ES-I3 (cell line): Measurements from ENCODE around the gene RNF227.
"Not testable (repeated sequence)": the region's sequence is repeated elsewhere in the genome, so short reads cannot be mapped to it uniquely, and the experiment has no call there.

Experiments
- H3K36me3 ChIP-seq: 2 replicates; pipeline ENCODE4 v1.6.1; 2013; ENCODE audit warnings: mild to moderate bottlenecking, low read length, control low read depth, moderate library complexity; ENCODE audit not compliant: insufficient read depth
- H3K4me1 ChIP-seq: 2 replicates; pipeline ENCODE4 v1.6.1; 2013; ENCODE audit warnings: mild to moderate bottlenecking, control low read depth, low read length; ENCODE audit not compliant: insufficient read depth
- H3K9ac ChIP-seq: 2 replicates; pipeline ENCODE4 v1.6.1; 2013; ENCODE audit warnings: low read depth, mild to moderate bottlenecking, low read length, moderate library complexity
- H3K9me3 ChIP-seq: 2 replicates; pipeline ENCODE4 v1.6.1; 2013; ENCODE audit warnings: mild to moderate bottlenecking, low read length, moderate library complexity; ENCODE audit not compliant: control insufficient read depth, insufficient read depth

RNF227 gene

DNA sequence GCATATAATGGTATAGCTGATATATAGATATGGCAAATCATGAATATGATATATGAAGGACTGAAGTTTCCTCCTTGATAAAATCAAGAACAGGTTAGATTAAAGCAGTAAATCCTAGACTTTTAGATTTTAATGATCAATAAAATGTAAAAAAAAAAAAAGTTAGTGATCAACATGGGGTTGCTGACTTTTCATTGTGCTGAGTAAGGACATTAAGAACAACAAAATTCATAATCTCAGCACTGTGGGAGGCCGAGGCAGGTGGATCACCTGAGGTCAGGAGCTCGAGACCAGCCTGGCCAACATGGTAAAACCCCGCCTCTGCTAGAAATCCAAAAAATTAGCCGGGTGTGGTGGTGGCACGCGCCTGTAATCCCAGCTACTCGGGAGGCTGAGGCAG is 37.9 kb downstream of the RNF227 start:
- H3K4me1 ChIP-seq = 0 out of 2 replicates have a peak, but pooled peaks cover 2% of the 10 kb centered on the region
- H3K9ac ChIP-seq = no peak overlapping the region
- H3K9me3 ChIP-seq = no peaks in the 10 kb centered on the region
- H3K36me3 ChIP-seq = no peaks in the 10 kb centered on the region

DNA sequence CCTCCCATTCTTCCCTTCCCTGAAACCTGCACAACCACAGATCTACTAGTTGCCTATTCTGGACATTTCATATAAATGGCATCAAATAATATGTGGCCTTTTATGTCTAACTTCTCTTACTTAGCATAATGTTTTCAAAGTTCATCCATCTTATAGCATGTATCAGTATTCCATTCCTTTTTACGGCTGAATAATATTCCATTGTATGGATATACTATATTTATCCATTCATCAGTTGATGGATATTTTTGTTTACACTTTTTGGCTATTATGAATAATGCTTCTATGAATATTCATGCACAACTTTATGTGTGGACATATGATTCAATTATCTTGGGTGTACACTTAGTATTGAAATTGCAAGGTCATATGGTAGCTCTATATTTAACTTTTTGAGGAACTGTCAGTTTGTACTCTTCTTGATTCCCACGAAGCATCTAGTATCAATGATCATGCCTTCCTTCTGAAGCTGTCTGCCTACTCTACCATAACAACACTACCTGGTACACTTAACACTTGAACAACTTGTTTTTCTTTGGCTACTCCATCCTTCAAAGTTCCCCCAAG is 40.2 kb downstream of the RNF227 start:
- Histone ChIP-seq H3K36me3 (no peaks in the 10 kb centered on the region), H3K4me1 (0 out of 2 replicates have a peak, but pooled peaks cover 3% of the 10 kb centered on the region)

DNA sequence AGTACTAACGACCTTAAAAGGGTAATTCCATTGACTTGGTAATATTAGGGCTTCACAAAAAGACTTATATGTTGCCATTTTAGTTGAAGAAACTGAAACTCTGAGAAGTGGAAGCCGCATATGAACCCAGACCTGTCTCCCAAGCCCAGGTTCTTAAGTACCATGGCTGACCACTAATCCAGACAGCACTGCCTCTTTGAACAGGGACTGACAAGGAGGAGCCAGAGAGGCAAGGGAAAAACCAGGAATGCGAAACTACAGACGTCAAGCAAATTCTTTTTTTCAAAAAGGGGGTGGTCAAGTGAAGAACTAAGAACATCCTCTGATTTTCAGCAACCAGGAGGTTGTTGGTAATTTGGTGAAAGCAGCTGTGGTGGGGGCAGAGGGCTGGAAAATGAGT is 43.0 kb downstream of the RNF227 start:
- Histone ChIP-seq H3K4me1 (0 out of 2 replicates have a peak, but pooled peaks cover 3% of the 10 kb centered on the region), H3K9ac (no peak overlapping the region), H3K9me3 (no peaks in the 10 kb centered on the region), H3K36me3 (no peaks in the 10 kb centered on the region)

More for the DNA sequence above, 40.2 kb downstream of the RNF227 start:
- Histone ChIP-seq H3K9me3 (no peaks in the 10 kb centered on the region), H3K9ac (no peak overlapping the region)

DNA sequence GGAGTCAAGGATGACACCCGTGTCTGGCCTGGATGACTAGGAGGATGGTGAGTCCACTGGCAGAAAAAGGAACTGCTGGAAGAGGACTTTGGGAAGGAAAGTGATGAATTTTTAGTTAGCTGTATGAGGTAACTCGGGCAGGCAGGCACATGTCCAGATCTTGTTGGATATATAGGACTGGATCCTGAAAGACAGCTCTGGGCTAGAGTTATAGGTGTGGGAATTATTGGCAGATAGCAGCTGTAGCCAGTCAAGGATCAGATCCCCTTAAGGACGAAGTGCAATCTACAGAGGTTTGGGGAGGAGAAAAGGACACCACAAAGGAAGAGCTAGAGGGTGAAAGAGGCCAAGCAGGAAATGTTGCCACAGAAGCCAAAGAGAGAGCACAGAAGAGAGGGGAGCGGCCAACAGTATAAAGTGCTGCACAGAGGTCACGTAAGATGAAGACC is 48.2 kb downstream of the RNF227 start:
- Histone ChIP-seq H3K9me3 (no peaks in the 10 kb centered on the region), H3K9ac (no peak overlapping the region), H3K36me3 (peaks cover 3% of the 10 kb centered on the region; the same call in 1 of the 2 replicates), H3K4me1 (peaks cover 6% of the 10 kb centered on the region; the same call in 1 of the 2 replicates)

DNA sequence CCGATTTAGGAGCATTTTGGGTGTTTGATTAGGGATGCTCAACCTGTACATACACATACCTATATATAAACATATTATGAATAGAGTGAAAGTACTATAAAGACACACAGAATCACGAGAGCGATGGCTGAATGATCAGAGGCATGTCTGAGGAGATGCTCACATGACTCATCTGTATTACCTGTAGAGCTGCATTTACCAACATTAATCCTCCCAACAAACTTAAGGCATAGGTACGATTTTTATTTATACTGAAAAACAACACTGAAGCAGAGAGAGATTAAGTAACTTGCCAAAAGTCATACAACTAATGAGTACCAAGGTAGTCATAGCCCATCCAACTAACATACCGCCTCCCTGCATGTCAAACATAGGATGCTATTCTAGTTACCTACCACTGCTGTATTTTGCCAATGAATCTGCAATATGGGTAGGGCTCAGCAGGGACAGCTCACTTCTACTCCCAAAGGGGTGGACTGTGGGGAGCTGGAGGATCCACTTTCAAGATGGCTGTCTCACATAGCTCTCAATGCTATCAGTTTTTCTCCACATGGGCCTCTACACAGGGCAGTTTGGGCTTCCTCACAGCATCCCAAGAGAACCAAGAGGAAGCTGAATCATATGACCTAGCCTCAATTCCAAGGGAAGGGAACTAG is 51.0 kb downstream of the RNF227 start:
- peaks cover 6% of the 10 kb centered on the region; the same call in 1 of the 2 replicates for H3K4me1 ChIP-seq
- no peak overlapping the region for H3K9ac ChIP-seq
- peaks cover 3% of the 10 kb centered on the region; the same call in 1 of the 2 replicates for H3K36me3 ChIP-seq
- no peaks in the 10 kb centered on the region for H3K9me3 ChIP-seq

DNA sequence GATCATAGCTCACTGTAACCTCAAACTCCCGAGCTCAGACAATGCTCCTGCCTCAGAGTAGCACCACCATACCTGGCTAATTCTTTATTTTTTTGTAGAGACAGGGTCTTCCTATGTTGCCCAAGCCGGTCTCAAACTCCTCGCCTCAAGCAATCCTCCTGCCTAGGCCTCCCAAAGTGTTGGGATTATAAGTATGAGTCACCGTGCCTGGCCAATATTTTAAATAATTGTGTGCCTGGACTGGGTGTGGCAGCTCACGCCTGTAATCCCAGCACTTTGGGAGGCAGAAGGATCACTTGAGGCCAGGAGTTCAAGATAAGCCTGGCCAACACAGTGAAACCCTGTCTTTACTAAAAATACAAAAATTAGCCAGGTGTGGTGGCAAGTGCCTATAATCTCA is 51.7 kb downstream of the RNF227 start:
- H3K4me1 ChIP-seq, H3K36me3 ChIP-seq, H3K9ac ChIP-seq, H3K9me3 ChIP-seq: not testable (repeated sequence)
